ENCODE data around the gene PCGF5.
"Not testable (repeated sequence)": the region's sequence is repeated elsewhere in the genome, so short reads cannot be mapped to it uniquely, and the experiment has no call there.

GRCh38 chr10:91305979-91306378 lies 85.5 kb downstream of the PCGF5 start:
- not testable (repeated sequence) for TF ChIP-seq POLR2AphosphoS5 (IDR thresholded peaks at IDR 0.05; ENCODE audit: low read depth, low read length); EP300 (IDR thresholded peaks at IDR 0.05; ENCODE audit: borderline replicate concordance in 1 of 2, low read depth in 1 of 2, low read length in 1 of 2); YY1 (IDR thresholded peaks at IDR 0.05; ENCODE audit: low read depth); GABPA (IDR thresholded peaks at IDR 0.05; ENCODE audit: low read depth); FOXM1 (IDR thresholded peaks at IDR 0.05; ENCODE audit: low read depth); JUND (IDR thresholded peaks at IDR 0.05); EZH2phosphoT487 (IDR thresholded peaks at IDR 0.05; ENCODE audit: borderline replicate concordance, low read depth); PBX3 (IDR thresholded peaks at IDR 0.05)
- TF ChIP-seq, protein P1, sequence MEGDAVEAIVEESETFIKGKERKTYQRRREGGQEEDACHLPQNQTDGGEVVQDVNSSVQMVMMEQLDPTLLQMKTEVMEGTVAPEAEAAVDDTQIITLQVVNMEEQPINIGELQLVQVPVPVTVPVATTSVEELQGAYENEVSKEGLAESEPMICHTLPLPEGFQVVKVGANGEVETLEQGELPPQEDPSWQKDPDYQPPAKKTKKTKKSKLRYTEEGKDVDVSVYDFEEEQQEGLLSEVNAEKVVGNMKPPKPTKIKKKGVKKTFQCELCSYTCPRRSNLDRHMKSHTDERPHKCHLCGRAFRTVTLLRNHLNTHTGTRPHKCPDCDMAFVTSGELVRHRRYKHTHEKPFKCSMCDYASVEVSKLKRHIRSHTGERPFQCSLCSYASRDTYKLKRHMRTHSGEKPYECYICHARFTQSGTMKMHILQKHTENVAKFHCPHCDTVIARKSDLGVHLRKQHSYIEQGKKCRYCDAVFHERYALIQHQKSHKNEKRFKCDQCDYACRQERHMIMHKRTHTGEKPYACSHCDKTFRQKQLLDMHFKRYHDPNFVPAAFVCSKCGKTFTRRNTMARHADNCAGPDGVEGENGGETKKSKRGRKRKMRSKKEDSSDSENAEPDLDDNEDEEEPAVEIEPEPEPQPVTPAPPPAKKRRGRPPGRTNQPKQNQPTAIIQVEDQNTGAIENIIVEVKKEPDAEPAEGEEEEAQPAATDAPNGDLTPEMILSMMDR (IDR thresholded peaks at IDR 0.05) = not testable (repeated sequence)
- TF ChIP-seq, protein P2, sequence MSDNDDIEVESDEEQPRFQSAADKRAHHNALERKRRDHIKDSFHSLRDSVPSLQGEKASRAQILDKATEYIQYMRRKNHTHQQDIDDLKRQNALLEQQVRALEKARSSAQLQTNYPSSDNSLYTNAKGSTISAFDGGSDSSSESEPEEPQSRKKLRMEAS (IDR thresholded peaks at IDR 0.05; ENCODE audit: low read depth) = not testable (repeated sequence)
